Right forelimb (tissue), 1 donor: ENCODE measurements around the gene RAD51B.
"Not testable (repeated sequence)": the region's sequence is repeated elsewhere in the genome, so short reads cannot be mapped to it uniquely, and the experiment has no call there.

Experiments
- DNase-seq: peaks from one replicate; pipeline ENCODE4 v3.0.0-alpha.2; 2018

Gene RAD51B

DNA sequence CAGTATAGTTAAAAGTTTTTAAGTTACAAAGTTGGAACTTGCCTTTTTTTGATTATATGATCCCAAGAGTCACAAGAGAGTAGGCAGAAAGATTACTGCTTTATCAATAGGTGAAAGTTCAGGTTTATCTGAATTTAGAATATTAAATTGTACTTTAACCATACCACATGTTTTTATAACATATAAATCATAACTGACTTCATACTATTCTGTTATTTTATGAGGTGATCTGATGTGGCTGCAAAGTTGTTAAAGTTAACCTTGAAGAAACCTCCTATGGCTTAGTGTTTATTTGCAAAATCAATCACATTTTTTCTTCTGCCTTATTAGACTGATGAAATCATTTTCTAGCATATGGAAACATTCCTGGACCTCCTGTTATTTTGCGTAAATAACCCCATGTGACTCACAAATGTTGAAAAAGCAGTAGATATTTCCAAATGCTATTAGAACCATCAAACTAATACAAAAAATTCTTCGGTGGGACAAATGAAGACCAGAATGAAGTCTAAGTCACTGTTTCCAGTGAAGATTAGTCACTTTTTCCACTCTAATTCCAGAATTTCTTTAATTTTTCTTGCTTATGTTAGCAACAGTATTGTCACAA, 132.1 kb downstream of the RAD51B start:
- no peak for DNase-seq

DNA sequence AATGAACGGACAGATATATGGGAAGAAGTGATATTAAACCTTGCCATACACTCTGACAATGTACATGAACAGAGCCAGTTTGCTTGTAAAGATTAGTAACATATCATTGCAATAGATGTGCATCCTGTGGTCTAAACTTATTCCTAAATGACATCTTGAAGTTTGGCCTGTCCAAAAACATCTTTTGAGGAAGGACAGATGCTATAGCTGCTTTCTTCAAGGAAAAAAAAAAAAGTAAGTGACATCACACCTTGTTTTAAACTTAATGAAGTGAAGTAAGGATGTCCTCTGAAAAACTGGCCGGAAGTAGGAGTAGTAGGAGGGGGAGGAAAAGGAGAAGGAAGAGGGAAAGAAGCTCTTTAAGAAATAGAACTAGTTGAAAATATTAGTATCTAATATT, 132.8 kb downstream of the RAD51B start:
- no peak for DNase-seq

DNA sequence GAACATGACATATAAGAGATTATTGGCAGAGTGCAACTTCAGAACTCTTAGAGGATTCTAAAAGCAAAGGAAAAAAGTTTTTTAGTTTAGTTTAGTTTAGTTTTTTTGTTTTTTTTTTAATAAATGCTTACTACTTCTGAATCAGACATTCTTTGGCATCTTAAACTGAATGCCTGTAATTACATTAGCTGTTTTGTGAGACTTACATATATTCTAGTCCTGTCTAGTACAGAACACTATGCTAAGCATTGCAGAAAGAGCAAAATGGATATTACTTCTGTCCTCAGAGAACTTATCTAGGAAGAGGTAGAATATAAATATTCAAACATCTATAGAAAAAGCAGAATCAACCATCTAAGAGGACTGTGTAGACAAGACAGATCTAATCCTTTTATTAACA, 133.2 kb downstream of the RAD51B start:
- DNase-seq, result no peak

DNA sequence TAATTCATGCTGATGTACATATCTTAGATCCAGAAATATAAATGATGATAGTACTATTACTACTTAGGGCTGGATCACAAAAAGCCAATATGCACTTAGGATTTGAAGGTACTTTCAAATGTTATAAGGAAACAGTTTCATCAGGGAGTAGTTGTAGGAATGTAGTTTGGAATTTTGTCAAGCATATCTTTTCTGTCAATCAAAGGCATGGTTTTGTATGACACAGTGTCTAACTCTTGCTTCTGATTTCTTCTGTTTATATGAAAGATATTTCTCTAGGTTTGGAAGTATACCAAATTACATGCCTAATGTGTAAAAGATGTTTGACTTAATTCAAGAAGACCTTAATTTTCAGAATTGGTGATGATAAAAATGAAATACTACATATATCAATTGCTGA, 135.7 kb downstream of the RAD51B start:
- DNase-seq, result no peak

DNA sequence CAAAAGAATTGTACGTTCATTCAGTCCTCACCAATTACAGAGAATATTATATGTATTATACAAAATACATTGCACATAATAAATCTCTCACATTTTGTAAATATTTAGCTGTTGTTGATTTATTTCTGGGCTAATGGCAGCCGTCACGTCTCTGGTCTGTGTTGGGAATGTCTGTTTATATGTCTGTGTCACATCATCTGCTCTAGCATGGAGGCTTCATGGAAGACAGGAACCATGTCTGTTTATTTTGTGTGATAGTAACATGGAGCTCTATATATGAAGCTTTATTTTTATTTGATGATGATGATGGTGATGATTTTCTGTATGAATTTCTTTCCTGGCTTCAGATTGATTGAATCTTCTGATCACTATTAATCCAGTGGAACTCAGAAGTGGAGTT, 138.4 kb downstream of the RAD51B start:
- DNase-seq, result no peak

DNA sequence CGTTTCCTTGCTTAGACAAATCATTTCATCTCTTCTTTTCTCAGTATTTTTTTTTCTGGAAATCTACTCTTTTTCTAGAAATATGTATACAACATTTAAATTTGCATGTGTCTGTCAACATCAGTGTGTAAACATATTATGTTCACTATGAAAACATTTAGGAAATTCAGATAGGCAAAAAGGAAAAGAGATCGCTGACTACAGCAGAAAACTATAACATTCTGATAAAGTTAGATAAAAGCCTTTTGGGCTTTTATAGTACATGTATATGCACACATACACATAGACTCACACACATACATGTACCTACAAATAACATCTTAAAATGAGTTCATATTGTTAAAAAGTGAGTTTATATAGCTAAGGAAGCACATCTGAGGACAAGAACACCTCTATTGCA, 142.1 kb downstream of the RAD51B start:
- no peak for DNase-seq

DNA sequence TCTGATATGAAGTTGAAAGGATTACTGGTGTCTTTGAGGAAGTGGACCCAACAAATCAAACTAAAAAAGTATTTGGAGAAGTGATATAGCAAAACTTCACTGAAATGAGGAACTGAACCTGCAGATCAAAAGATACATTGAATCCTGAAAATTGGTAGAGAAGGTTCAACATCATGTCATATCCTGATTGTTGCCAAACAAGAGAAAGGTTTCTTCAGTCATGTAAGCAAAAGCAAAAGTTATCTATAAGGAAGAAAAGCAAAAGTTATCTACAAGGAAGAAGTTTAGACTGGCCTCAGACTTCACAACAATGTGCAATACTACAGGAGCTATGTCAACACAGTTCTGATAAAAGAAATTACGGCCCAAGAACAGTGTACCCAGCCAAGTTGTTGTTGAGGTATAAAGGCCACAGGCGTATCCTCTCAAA, 142.7 kb downstream of the RAD51B start:
- no peak for DNase-seq

DNA sequence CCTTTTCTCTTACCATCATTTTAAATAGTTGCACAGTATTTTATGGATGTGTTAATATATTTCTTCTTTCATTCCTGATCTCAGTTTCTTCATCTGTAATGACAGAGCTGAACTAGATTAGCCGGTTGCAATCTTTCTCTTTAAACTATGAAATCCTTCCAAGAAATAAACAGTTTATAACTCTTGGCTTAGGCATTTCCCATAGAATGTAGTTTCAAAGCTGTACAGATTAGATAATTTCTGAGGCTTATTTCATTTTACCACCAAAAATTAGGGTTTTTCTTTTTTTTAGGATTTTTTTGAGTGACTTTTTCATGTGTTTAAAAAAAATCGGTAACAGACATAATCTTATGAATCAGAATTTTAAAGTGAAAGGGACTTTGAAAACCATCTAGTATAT, 144.0 kb downstream of the RAD51B start:
- no peak for DNase-seq

DNA sequence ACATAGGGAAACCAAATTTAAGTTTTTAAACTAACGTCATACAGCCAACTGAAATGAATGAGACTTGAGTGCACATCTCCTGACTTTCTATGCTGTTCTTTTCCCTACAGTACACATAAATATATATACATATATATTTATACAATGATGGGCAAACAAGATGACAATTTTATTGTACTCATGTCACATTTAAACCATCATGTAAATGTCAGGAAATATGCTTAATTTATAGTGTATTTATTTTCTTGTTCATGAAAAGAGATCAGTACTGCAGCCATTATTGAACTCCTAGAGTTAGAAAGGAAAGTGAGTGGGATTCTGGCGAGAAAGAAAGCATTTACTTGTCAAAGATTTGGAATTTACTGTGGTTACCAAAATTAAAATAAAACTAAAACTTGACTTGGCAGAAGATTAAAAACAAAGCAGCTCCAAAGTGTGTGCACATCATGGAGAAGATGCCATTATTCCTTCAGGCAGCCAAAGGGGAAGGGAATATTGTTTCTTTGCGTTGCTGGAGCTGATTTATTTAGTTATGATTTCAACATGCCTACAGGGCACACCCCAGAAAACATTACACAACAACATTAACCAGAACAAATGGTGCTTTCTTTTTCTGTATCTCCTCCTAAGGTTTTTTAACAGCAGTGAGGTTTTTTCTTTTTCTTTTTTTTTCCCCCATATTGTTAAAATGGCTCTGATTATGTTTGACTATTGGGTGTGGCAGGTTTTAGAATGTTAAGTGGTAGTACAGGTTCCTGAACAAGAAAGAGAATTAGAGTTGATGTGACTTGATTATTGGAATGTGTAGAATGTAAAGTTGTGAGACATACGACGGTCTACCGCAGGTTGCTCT, 144.6 kb downstream of the RAD51B start:
- no peak for DNase-seq

DNA sequence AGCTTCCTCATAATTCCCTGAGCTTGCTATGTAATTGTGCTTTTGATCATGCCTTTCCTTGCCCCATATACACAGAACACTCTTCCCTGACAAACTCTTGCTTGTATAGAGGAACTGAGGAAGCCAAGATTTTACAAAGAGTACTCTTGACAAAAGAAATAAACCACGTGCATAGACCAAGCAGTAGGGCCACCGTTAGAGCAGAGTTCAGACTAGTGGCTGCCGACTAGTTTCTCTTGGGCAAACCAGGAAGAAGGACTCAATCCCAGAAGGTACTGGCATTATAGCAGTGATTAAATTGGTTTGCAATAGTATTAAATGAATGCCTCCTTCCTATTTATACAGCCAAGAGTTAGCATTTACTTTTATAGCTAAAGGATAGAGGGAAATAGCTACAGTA, 146.1 kb downstream of the RAD51B start:
- no peak for DNase-seq

DNA sequence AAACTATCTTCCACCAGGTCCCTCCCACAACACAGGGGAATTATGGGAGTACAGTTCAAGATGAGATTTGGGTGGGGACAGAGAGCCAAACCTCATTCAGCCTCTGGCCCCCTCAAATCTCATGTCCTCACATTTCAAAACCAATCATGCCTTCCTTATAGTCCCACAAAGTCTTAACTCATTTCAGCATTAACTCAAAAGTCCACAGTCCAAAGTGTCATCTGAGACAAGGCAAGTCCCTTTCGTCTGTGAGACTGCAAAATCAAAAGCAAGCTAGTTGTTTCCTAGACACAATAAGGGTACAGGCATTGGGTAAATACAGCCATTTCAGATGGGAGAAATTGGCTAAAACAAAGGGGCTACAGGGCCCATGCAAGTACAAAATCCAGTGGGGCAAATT, 147.6 kb downstream of the RAD51B start:
- no peak for DNase-seq

DNA sequence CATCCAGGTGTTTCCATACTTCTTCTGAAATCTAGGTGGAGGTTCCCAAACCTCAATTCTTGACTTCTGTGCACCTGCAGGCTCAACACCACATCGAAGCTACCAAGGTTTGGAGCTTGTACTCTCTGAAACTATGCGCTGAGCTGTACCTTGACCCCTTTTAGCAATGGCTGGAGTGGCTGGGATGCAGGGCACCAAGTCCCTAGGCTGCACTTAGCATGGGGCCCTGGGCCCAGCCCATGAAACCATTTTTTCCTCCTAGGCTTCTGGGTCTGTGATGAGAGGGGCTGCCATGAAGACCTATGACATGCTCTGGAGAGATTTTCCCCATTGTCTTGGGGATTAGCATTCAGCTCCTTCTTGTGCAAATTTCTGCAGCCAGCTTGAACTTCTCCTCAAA, 148.4 kb downstream of the RAD51B start:
- not testable (repeated sequence) for DNase-seq

DNA sequence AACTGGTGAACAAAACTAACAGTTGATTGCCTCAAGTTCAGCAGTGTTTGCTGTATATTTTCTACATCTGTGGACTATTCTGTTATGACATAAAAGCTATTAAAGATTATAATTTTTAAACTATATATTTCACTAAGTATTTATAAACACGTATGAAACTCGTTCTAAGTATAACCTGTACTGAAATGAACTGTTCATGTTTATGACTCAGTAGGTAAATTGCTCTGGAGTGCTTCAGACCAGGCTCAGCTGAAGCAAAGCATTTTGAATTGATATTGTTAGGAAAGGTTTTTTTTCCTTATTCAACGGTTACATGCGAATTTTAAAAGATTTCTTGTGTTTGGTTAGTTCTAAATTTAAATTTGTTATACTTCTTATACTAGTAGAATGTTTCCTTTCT, 151.3 kb downstream of the RAD51B start:
- DNase-seq, result no peak

DNA sequence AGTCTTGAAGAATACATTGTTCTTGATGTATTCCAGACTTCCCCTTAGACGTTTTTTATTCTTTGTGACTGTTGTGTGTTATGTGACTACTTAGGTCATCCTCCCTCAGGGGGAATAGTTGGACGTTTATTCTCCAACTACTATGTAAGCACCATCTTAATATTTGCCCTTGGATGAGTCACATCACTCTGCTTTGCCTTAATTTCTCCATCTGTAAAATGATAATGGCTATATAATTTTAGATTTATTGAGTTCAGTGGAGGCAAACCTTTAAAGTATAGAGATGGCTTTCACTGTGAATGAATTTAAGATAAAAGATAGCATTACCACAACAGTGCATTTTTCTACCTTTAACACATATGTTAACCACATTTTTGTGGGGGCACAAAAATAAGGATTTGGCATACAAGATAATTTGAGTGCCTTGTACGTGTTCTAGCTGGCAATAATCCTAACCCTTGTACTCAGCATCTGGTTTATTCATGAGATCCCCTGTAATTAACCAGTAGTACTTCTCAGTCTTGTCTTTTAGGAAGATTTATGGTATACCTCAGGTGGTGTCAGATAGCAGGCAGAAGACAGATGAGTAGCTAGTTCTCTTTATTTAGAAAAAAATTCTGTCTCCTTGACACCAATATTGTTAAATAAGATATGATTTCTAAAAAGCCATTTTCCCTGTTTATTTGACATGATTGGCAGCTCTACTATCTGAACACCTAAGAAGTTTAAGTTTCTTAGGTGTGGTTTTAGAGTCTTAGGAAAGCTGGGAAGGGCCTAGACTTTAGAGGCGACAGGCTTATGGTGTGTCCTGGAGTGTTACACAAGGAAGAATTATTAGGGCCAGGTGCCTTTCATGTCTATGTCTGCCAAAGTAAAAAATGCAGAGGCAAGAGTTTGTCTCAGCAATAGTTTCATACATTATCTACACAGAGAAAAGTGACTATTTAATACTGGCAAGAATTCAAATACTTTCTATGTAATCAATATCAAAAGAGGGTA, 152.3 kb downstream of the RAD51B start:
- DNase-seq, result no peak

DNA sequence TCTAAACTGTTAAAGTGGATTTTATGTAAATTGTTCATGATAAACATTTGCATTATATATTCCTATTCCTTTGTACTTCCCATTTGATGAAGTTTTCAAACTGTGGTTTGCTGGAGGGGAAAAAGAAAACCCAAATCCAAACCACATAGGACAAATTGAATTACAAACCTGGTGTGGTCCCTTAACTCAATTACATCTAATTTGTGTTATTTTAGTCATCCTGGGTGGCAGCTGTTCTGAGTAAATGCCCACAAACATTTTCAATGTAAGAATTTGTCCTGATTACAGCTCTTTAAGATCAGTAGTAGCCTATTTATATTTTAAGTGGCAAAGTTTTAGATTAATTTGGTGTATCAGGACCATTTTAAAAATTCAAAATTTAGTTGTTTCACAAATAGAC, 153.9 kb downstream of the RAD51B start:
- DNase-seq, result no peak

DNA sequence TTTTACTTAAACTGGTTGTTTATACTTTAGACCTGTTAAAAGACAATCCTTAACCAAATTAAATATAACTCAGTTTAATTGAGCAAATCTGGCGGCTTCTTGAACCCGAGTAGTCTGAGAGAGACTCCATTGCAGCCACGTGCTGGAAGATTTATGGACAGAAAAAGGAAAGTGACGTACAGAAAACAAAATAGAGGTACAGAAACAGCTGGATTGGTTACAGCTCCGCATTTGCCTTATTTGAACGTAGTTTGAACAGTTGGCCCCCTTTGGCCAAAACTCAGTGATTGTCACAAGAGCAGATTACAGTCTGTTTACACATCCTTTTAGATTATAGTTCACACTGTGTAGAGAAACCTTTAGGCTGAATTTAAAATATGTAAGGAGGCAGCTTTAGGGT, 155.9 kb downstream of the RAD51B start:
- DNase-seq, result no peak

DNA sequence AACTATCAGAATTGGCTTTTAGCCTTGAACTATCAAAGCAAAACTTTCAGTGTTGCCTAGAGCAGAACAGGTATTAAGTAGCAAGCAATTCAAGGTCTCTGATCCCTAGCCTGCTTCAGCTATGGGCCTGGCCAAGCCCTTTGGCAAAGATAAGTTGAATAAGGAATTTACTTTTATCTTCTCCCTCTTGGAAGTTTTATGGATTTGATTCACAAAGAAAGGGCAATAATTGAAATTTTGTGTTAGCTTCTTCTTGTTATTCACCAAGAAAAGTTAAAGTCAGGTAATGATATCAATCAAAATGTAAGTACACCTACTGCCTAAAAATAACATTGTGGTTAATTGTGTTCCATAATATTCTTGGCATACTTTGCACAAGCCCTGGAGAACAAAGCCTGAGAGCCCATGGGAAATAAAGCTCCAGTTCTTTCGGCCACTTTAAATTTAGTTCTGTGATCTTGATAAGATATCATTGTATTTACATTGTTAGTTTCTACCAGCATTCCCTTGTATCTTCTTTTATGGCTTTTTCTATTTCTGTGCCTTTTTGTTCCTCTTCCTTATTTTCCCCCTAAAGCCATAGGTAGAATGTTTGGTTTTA, 158.0 kb downstream of the RAD51B start:
- no peak for DNase-seq

DNA sequence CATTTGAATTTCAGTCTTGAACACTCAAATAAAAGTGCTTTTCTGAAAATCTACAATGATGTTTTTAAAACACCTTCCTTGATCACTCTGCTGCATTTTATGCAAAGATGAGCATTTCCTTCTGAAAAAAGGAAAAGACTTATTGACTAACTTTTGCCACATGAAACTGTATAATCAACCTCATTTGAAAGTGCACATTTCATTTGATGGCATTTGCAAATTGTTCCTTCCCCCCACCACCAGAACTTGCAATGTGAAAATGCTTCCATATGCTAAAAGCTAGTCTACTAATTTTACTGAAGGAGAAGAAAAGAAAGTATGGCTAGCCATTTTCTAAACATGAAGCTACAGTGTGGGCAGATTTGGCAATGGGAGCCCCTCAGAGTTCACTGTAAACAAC, 159.2 kb downstream of the RAD51B start:
- no peak for DNase-seq

DNA sequence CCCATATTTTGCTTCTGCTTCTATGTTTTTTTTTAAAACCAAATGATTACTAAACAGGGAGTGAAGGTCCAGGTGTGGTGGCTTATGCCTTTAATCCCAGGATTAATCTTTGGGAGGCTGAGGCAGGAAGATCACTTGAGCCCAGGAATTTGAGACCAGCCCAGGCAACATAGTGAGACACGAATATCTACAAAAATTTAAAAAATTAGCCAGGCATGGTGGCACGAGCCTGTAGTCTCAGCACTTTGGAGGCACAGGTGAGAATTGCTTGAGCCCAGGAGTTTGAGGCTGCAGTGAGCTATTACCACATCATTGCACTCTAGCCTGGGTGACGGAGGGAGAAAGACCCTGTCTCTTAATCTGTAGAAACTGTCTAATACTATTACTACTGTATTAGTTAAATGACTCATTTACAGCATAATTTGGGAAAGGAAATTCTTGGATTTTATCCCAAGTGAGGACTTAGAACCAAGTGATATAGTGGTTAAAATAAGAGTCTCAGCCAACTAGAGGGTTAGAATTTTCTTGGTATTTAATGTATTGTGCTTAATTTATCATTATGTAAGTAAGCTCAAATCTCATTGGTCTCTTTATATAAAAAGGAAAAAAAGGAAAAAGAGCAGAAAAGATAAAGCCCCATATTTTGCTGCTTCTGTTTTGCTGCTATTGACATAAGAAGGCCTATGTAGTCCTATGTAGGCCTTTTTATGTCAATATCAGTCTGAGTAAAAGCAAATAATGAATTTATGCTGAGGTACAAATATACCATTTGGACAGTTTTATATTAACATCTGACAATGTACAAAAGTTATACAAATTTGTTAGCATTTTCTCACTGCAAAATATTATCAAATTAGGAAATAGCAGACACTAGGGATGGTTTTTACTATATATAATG, 163.4 kb downstream of the RAD51B start:
- no peak for DNase-seq

DNA sequence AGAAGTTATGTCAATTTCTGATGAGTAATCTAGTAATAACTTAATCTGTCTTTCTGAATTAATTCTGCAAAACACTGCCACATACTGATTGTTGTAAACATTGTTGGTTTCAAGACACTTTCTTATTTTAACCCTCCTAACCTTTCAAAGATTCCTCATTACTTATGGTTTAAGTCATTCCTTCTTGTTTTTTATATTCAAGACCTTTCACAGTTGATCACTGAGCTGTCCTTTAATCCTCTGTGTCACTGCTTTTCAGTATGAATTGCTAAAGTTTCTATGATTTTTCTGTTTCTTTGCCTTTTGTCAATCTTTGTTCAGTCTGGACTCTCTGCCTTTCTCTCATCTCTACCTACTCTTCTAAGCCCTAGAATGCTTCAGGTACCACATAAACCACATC, 164.7 kb downstream of the RAD51B start:
- no peak for DNase-seq

DNA sequence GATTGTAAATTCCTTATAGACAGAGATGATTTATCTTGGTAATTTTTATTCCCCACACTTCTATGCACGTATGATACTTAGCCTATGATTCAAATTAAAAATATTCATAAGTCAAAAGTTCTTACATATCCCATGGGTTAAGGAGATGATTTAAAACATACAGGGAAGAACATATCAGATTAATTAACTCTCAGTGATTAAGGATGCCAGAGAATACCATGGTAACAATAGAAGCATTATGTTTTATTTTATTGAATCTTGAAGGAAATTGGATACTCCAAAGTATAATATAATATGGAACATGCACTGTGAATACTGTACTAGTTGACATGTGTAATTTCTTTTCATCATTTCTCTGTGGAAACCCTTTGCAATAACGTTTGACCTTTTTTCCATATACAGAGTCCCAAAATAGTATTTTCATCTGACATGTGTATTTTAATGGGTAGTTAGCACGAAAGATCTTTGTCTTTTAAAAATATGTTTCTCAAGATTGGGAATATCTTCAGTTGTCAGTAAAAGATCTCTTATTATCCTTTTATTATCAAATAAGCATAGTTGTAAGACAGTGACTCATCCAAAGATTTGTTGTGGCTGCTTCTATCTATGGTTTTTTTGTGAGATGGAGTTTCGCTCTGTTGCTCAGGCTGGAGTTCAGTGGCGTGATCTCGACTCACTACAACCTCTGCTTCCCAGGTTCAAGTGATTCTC, 166.7 kb downstream of the RAD51B start:
- no peak for DNase-seq
